ENCODE measurements around the gene OBSCN. TPM values are rescaled to one million over a fixed set of nuclear protein-coding genes. Genes with fewer than 3 reads are reported as not detected.

OBSCN gene
- total RNA-seq, 1 donor from 2014 or later: 22.1 TPM

GRCh38 chr1:228281631-228282328 lies 73.9 kb downstream of the OBSCN start:
- Mint-ChIP-seq H3K9me3 (no peaks in the 10 kb centered on the region), H3K27me3 (ENCODE audit: low read depth) (no peaks in the 10 kb centered on the region), H3K36me3 (ENCODE audit: low read depth) (no peaks in the 10 kb centered on the region), H3K4me3 (ENCODE audit: low read depth) (no peak overlapping the region), H3K4me1 (ENCODE audit: low read depth) (no peaks in the 10 kb centered on the region), H3K27ac (no peak overlapping the region)
- intact Hi-C loops (cut with micrococcal nuclease): no loop called here
- DNase-seq (ENCODE audit: low spot score): no peak

GRCh38 chr1:228282329-228283042 lies 74.6 kb downstream of the OBSCN start:
- H3K27me3 Mint-ChIP-seq (ENCODE audit: low read depth): no peaks in the 10 kb centered on the region
- H3K27ac Mint-ChIP-seq: no peak overlapping the region
- DNase-seq (ENCODE audit: low spot score): no peak
- H3K4me3 Mint-ChIP-seq (ENCODE audit: low read depth): no peak overlapping the region
- H3K9me3 Mint-ChIP-seq: no peaks in the 10 kb centered on the region
- no peaks in the 10 kb centered on the region for H3K36me3 Mint-ChIP-seq (ENCODE audit: low read depth)
- no peaks in the 10 kb centered on the region for H3K4me1 Mint-ChIP-seq (ENCODE audit: low read depth)
- intact Hi-C loops (cut with micrococcal nuclease): no loop called here

GRCh38 chr1:228283043-228283371 lies 75.2 kb downstream of the OBSCN start:
- no peaks in the 10 kb centered on the region for H3K36me3 Mint-ChIP-seq (ENCODE audit: low read depth)
- H3K4me3 Mint-ChIP-seq (ENCODE audit: low read depth): no peak overlapping the region
- no peaks in the 10 kb centered on the region for H3K27me3 Mint-ChIP-seq (ENCODE audit: low read depth)
- no peaks in the 10 kb centered on the region for H3K9me3 Mint-ChIP-seq
- intact Hi-C loops (cut with micrococcal nuclease): no loop called here
- H3K4me1 Mint-ChIP-seq (ENCODE audit: low read depth): no peaks in the 10 kb centered on the region
- no peak for DNase-seq (ENCODE audit: low spot score)
- H3K27ac Mint-ChIP-seq: no peak overlapping the region

GRCh38 chr1:228283476-228284147 lies 75.8 kb downstream of the OBSCN start:
- H3K4me1 Mint-ChIP-seq (ENCODE audit: low read depth): no peaks in the 10 kb centered on the region
- no peak overlapping the region for H3K27ac Mint-ChIP-seq
- intact Hi-C loops (cut with micrococcal nuclease): no loop called here
- H3K27me3 Mint-ChIP-seq (ENCODE audit: low read depth): no peaks in the 10 kb centered on the region
- no peaks in the 10 kb centered on the region for H3K9me3 Mint-ChIP-seq
- no peak overlapping the region for H3K4me3 Mint-ChIP-seq (ENCODE audit: low read depth)
- no peak for DNase-seq (ENCODE audit: low spot score)
- no peaks in the 10 kb centered on the region for H3K36me3 Mint-ChIP-seq (ENCODE audit: low read depth)

GRCh38 chr1:228284148-228284495 lies 76.3 kb downstream of the OBSCN start:
- no peak for DNase-seq (ENCODE audit: low spot score)
- Mint-ChIP-seq H3K36me3 (ENCODE audit: low read depth) (no peaks in the 10 kb centered on the region), H3K27me3 (ENCODE audit: low read depth) (no peaks in the 10 kb centered on the region), H3K4me1 (ENCODE audit: low read depth) (no peaks in the 10 kb centered on the region), H3K4me3 (ENCODE audit: low read depth) (no peak overlapping the region), H3K27ac (no peak overlapping the region), H3K9me3 (no peaks in the 10 kb centered on the region)
- intact Hi-C loops (cut with micrococcal nuclease): no loop called here

GRCh38 chr1:228284521-228284920 lies 76.7 kb downstream of the OBSCN start:
- Mint-ChIP-seq H3K27ac (no peak overlapping the region), H3K9me3 (no peaks in the 10 kb centered on the region), H3K27me3 (ENCODE audit: low read depth) (no peaks in the 10 kb centered on the region), H3K36me3 (ENCODE audit: low read depth) (no peaks in the 10 kb centered on the region), H3K4me3 (ENCODE audit: low read depth) (no peak overlapping the region), H3K4me1 (ENCODE audit: low read depth) (no peaks in the 10 kb centered on the region)
- no peak for DNase-seq (ENCODE audit: low spot score)
- intact Hi-C loops (cut with micrococcal nuclease): no loop called here

GRCh38 chr1:228285661-228286504 lies 78.0 kb downstream of the OBSCN start:
- H3K36me3 Mint-ChIP-seq (ENCODE audit: low read depth): no peaks in the 10 kb centered on the region
- H3K4me3 Mint-ChIP-seq (ENCODE audit: low read depth): no peak overlapping the region
- no peak for DNase-seq (ENCODE audit: low spot score)

GRCh38 chr1:228286505-228287417 lies 78.9 kb downstream of the OBSCN start:
- no peaks in the 10 kb centered on the region for H3K27me3 Mint-ChIP-seq (ENCODE audit: low read depth)
- no peaks in the 10 kb centered on the region for H3K9me3 Mint-ChIP-seq
- no peaks in the 10 kb centered on the region for H3K36me3 Mint-ChIP-seq (ENCODE audit: low read depth)
- no peak overlapping the region for H3K4me3 Mint-ChIP-seq (ENCODE audit: low read depth)
- no peak overlapping the region for H3K27ac Mint-ChIP-seq
- intact Hi-C loops (cut with micrococcal nuclease): no loop called here
- H3K4me1 Mint-ChIP-seq (ENCODE audit: low read depth): no peaks in the 10 kb centered on the region
- DNase-seq (ENCODE audit: low spot score): no peak

More at GRCh38 chr1:228285661-228286504, 78.0 kb downstream of the OBSCN start:
- H3K27me3 Mint-ChIP-seq (ENCODE audit: low read depth): no peaks in the 10 kb centered on the region
- intact Hi-C loops (cut with micrococcal nuclease): no loop called here
- H3K27ac Mint-ChIP-seq: no peak overlapping the region
- no peaks in the 10 kb centered on the region for H3K9me3 Mint-ChIP-seq
- H3K4me1 Mint-ChIP-seq (ENCODE audit: low read depth): no peaks in the 10 kb centered on the region

GRCh38 chr1:228287541-228288425 lies 79.9 kb downstream of the OBSCN start:
- Mint-ChIP-seq H3K4me3 (ENCODE audit: low read depth) (no peak overlapping the region), H3K4me1 (ENCODE audit: low read depth) (no peaks in the 10 kb centered on the region), H3K27ac (no peak overlapping the region), H3K9me3 (no peaks in the 10 kb centered on the region), H3K36me3 (ENCODE audit: low read depth) (no peaks in the 10 kb centered on the region), H3K27me3 (ENCODE audit: low read depth) (no peaks in the 10 kb centered on the region)
- intact Hi-C loops (cut with micrococcal nuclease): no loop called here
- no peak for DNase-seq (ENCODE audit: low spot score)

GRCh38 chr1:228288536-228289238 lies 80.8 kb downstream of the OBSCN start:
- DNase-seq (ENCODE audit: low spot score): no peak
- H3K9me3 Mint-ChIP-seq: no peaks in the 10 kb centered on the region
- H3K36me3 Mint-ChIP-seq (ENCODE audit: low read depth): no peaks in the 10 kb centered on the region
- no peak overlapping the region for H3K27ac Mint-ChIP-seq
- H3K4me3 Mint-ChIP-seq (ENCODE audit: low read depth): no peak overlapping the region
- H3K27me3 Mint-ChIP-seq (ENCODE audit: low read depth): no peaks in the 10 kb centered on the region
- H3K4me1 Mint-ChIP-seq (ENCODE audit: low read depth): no peaks in the 10 kb centered on the region
- intact Hi-C loops (cut with micrococcal nuclease): no loop called here

GRCh38 chr1:228289239-228289849 lies 81.5 kb downstream of the OBSCN start:
- Mint-ChIP-seq H3K4me1 (ENCODE audit: low read depth) (no peaks in the 10 kb centered on the region), H3K4me3 (ENCODE audit: low read depth) (no peak overlapping the region), H3K27ac (no peak overlapping the region), H3K36me3 (ENCODE audit: low read depth) (no peaks in the 10 kb centered on the region), H3K9me3 (no peaks in the 10 kb centered on the region), H3K27me3 (ENCODE audit: low read depth) (no peaks in the 10 kb centered on the region)
- DNase-seq (ENCODE audit: low spot score): no peak
- intact Hi-C loops (cut with micrococcal nuclease): no loop called here

Measured in activated T-helper 2 cell treated with anti-CD3 and anti-CD28 coated beads, Interferon-gamma antibody, Interleukin-2, Interleukin-4, amounts not matched to agents 10 μg/mL and 5 μg/mL and 100 μg/mL, durations not matched to agents 14 hours and 24 hours and 36 hours (primary cell).